Measurements from ENCODE around the gene DMD.

GRCh38 chrX:31337332-31337731 is 1874.0 kb downstream of the DMD start:
- TF ChIP-seq, protein P1, sequence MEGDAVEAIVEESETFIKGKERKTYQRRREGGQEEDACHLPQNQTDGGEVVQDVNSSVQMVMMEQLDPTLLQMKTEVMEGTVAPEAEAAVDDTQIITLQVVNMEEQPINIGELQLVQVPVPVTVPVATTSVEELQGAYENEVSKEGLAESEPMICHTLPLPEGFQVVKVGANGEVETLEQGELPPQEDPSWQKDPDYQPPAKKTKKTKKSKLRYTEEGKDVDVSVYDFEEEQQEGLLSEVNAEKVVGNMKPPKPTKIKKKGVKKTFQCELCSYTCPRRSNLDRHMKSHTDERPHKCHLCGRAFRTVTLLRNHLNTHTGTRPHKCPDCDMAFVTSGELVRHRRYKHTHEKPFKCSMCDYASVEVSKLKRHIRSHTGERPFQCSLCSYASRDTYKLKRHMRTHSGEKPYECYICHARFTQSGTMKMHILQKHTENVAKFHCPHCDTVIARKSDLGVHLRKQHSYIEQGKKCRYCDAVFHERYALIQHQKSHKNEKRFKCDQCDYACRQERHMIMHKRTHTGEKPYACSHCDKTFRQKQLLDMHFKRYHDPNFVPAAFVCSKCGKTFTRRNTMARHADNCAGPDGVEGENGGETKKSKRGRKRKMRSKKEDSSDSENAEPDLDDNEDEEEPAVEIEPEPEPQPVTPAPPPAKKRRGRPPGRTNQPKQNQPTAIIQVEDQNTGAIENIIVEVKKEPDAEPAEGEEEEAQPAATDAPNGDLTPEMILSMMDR (IDR thresholded peaks at IDR 0.05; ENCODE audit: insufficient read depth, low read depth, low read length) = no peak
- no peak for TF ChIP-seq EZH2 (IDR thresholded peaks at IDR 0.05; ENCODE audit: insufficient read depth, low read length)

All from astrocyte (in vitro differentiated cells and primary cell).